Brain microvascular endothelial cell (primary cell): ENCODE data around the gene EFNA4.

Experiments
- DNase-seq: peaks from one replicate; pipeline ENCODE4 v3.0.0-alpha.2; 2020
- H3K27ac ChIP-seq: fragments of 250-450 bp; sonication (Bioruptor Pico); 2 replicates; pipeline ENCODE4 v1.5.1; 2020; ENCODE audit warnings: mild to moderate bottlenecking, moderate library complexity
- H3K27me3 ChIP-seq: fragments of 250-450 bp; sonication (Bioruptor Pico); replicated peaks from 2 replicates; pipeline ENCODE4 v1.5.1; 2020; ENCODE audit warnings: mild to moderate bottlenecking
- H3K36me3 ChIP-seq: fragments of 250-450 bp; sonication (Bioruptor Pico); replicated peaks from 2 replicates; pipeline ENCODE4 v1.5.1; 2020; ENCODE audit warnings: mild to moderate bottlenecking
- H3K4me3 ChIP-seq: 2 replicates; pipeline ENCODE4 v1.5.1; 2011; ENCODE audit warnings: low read depth, mild to moderate bottlenecking, control low read depth, low read length, moderate library complexity
- in situ Hi-C: cut with HindIII; loops from 2 replicates; pipeline ENCODE4 v1.10.0; 2017; ENCODE audit warnings: low sequenced_read_pairs, low pct_ligation_motif_present
- TF ChIP-seq, protein P1 (sequence below): IDR thresholded peaks from 2 replicates; pipeline ENCODE4 v1.5.1; 2011; ENCODE audit warnings: low read depth, mild to moderate bottlenecking, moderate library complexity, low read length, control low read depth, inconsistent platforms; ENCODE audit errors: missing control alignments

The EFNA4 gene

GRCh38 chr1:155035936-155036335 lies 27.6 kb upstream of the EFNA4 start:
- Histone ChIP-seq H3K27ac (no peak overlapping the region), H3K4me3 (no peak overlapping the region), H3K36me3 (no peaks in the 10 kb centered on the region), H3K27me3 (peaks cover 3% of the 10 kb centered on the region)
- DNase-seq = no peak
- TF ChIP-seq, protein P1, sequence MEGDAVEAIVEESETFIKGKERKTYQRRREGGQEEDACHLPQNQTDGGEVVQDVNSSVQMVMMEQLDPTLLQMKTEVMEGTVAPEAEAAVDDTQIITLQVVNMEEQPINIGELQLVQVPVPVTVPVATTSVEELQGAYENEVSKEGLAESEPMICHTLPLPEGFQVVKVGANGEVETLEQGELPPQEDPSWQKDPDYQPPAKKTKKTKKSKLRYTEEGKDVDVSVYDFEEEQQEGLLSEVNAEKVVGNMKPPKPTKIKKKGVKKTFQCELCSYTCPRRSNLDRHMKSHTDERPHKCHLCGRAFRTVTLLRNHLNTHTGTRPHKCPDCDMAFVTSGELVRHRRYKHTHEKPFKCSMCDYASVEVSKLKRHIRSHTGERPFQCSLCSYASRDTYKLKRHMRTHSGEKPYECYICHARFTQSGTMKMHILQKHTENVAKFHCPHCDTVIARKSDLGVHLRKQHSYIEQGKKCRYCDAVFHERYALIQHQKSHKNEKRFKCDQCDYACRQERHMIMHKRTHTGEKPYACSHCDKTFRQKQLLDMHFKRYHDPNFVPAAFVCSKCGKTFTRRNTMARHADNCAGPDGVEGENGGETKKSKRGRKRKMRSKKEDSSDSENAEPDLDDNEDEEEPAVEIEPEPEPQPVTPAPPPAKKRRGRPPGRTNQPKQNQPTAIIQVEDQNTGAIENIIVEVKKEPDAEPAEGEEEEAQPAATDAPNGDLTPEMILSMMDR = no peak
- in situ Hi-C loops = no loop called here

DNA sequence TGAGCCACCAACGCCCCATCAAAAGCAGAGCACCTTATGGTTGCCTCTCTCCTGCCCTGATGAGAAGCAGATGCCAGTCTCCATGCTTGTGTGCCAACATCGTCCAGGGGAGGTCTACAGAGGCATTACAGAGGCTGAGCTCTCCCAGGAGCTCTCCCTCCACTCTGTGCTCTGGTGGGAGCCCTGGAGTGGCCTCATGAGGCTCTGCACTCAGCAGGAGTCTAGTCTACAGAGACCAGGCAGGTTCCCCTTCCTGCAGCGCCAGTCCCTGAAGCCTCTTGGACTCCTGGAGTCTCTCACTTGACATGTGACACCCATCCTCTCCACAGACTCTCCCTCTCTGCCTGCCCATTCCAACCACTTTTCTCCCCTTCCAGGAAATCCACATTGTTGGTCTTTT lies 26.5 kb upstream of the EFNA4 start:
- H3K36me3 ChIP-seq = no peaks in the 10 kb centered on the region
- in situ Hi-C loops = no loop called here
- DNase-seq = no peak
- TF ChIP-seq, protein P1 = no peak
- H3K4me3 ChIP-seq = no peak overlapping the region
- no peak overlapping the region for H3K27ac ChIP-seq
- H3K27me3 ChIP-seq = peaks cover 3% of the 10 kb centered on the region

DNA sequence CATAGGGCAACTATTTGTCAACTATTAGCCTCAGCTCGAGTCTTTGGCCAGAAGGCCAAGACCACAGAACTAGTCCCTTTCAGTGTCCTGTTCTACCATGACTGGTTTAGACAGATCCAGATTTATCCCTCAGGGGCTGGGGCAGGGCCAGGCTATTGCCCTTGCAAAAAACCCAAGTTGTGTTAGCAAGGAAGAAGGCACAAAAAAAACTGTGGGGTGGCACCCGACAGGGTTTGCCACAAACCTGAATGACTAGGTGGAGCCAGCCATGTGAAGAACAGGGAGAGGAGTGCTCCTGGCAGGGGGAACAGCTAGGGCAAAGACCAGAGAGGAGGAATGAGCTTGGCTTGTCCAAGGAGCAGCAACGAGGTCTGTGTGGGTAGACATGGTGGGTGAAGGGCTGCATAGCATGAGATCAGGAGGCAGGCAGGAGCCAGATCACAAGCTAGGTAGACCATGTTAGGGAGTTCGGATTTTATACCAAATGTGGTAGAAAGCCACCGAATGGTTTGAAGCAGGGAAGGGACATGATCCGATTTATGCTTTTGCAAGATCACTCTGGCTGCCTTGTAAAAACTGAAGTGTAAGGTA lies 25.6 kb upstream of the EFNA4 start:
- TF ChIP-seq, protein P1 = no peak
- no peaks in the 10 kb centered on the region for H3K36me3 ChIP-seq
- H3K27ac ChIP-seq = no peak overlapping the region
- peaks cover 3% of the 10 kb centered on the region for H3K27me3 ChIP-seq
- H3K4me3 ChIP-seq = no peak overlapping the region
- in situ Hi-C loops = no loop called here
- no peak for DNase-seq

DNA sequence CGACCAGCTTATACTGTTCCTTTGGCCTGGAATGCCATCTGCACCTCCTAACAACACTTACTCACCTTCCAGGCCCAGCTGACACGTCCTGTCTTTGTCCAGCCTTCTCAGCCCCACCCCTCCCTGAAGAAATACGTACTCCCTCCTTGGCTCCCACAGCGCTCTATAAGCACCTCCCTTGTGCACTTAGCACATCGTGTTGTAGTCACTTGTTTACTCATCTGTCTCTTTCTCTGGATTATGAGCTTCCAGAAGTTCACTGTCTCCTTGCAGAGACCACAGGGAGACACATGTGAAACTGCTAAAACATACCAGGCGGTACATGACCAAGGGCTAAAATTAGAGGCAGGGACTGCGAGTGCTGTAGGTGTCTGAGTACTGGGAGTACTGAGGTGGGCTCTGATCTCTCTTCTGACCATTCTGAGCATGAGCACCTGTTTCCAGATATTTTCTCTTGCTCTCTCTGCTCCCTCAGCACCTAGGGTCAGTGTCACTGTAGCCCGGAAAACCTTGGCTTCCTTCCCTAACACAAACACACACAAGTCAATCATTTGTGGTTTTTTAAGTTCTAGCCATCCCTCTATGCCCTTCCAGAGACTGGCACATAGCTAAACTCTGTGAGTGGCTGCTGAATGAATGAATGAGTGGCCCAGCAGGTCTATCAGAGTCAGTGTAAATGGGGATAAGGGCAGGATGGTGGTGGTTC lies 24.8 kb upstream of the EFNA4 start:
- TF ChIP-seq, protein P1 = no peak
- in situ Hi-C loops = no loop called here
- Histone ChIP-seq H3K4me3 (no peak overlapping the region), H3K27ac (no peak overlapping the region), H3K36me3 (no peaks in the 10 kb centered on the region), H3K27me3 (peaks cover 3% of the 10 kb centered on the region)
- no peak for DNase-seq

DNA sequence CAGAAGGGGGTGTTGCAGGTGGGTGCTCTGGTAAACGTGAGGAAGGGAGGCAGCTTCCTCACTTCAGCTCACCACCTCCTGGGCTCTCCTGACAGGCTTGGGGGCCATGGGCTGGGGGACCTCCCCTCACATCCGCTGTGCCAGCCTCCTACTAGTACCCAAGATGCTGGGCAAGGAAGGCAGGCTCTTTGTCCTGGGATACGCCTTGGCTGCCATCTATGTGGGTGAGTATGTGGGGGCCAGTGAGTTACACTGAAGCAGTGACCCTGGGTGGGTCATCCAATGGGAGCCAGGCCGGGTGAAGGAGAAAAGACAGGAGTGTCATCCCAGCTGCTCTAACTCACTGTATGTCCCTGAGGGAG lies 24.3 kb upstream of the EFNA4 start:
- DNase-seq = no peak
- peaks cover 3% of the 10 kb centered on the region for H3K27me3 ChIP-seq
- no peak overlapping the region for H3K27ac ChIP-seq
- H3K36me3 ChIP-seq = no peaks in the 10 kb centered on the region
- no peak overlapping the region for H3K4me3 ChIP-seq
- TF ChIP-seq, protein P1 = no peak
- in situ Hi-C loops = no loop called here
